Fibroblast of lung (primary cell): ENCODE results near the gene DPP6. TPM values are rescaled to one million over a fixed set of nuclear protein-coding genes. Genes with fewer than 3 reads are reported as not detected.

Experiments used
- DNase-seq, 2 donors: peaks; one replicate each; pipeline versions ENCODE4 v3.0.0 to v3.0.0-alpha.2; 2010; ENCODE audit warnings: low read depth in 2 of 2
- H2AFZ ChIP-seq: 2 replicates; pipeline ENCODE4 v1.5.1; 2012; ENCODE audit warnings: low read length, control low read depth, inconsistent platforms
- H3K27ac ChIP-seq: 2 replicates; pipeline ENCODE4 v1.5.1; 2011; ENCODE audit warnings: low read length, control low read depth; ENCODE audit not compliant: insufficient read depth
- H3K27me3 ChIP-seq: 2 replicates; pipeline ENCODE4 v1.5.1; 2011; ENCODE audit warnings: mild to moderate bottlenecking, low read length; ENCODE audit not compliant: control insufficient read depth, insufficient read depth
- H3K36me3 ChIP-seq: 2 replicates; pipeline ENCODE4 v1.5.1; 2011; ENCODE audit warnings: low read length; ENCODE audit not compliant: control insufficient read depth, insufficient read depth
- H3K4me1 ChIP-seq: 2 replicates; pipeline ENCODE4 v1.5.1; 2011; ENCODE audit warnings: low read length; ENCODE audit not compliant: control insufficient read depth, insufficient read depth; ENCODE audit errors: extremely low read depth
- H3K4me2 ChIP-seq: 2 replicates; pipeline ENCODE4 v1.5.1; 2011; ENCODE audit warnings: low read length, control low read depth; ENCODE audit not compliant: insufficient read depth; ENCODE audit errors: extremely low read depth
- H3K4me3 ChIP-seq, 4 experiments: fragments of 200-600 bp in 1 of 4; sonication (generic) in 1 of 4; replicated peaks in 1 of 4; 2 replicates each; pipeline ENCODE4 v1.5.1; 2011 to 2016; ENCODE audit warnings: low read length in 4 of 4, low read depth in 3 of 4, mild to moderate bottlenecking in 3 of 4, control low read depth in 2 of 4, inconsistent platforms in 1 of 4, mixed read lengths in 1 of 4; ENCODE audit not compliant: insufficient read depth in 1 of 4; ENCODE audit errors: control extremely low read depth in 1 of 4
- H3K79me2 ChIP-seq: 2 replicates; pipeline ENCODE4 v1.5.1; 2012; ENCODE audit warnings: mild to moderate bottlenecking, low read length, inconsistent platforms; ENCODE audit not compliant: control insufficient read depth, insufficient read depth
- H3K9ac ChIP-seq: 2 replicates; pipeline ENCODE4 v1.5.1; 2011; ENCODE audit warnings: mild to moderate bottlenecking, low read length, control low read depth; ENCODE audit not compliant: insufficient read depth
- H3K9me3 ChIP-seq: 2 replicates; pipeline ENCODE4 v1.5.1; 2012; ENCODE audit warnings: low read depth, low read length; ENCODE audit not compliant: control insufficient read depth, insufficient read depth
- H4K20me1 ChIP-seq: 2 replicates; pipeline ENCODE4 v1.5.1; 2011; ENCODE audit warnings: low read length; ENCODE audit not compliant: control insufficient read depth, insufficient read depth; ENCODE audit errors: extremely low read depth
- CTCF ChIP-seq, 2 donors: IDR thresholded peaks in 1 of 2; conservative IDR thresholded peaks in 1 of 2; 1 replicate in 1 of 2; 2 replicates in 1 of 2; pipeline ENCODE4 v1.5.1; 2011 to 2012; ENCODE audit warnings: low read length in 2 of 2, control low read depth in 1 of 2, inconsistent platforms in 1 of 2, low read depth in 1 of 2, mild to moderate bottlenecking in 1 of 2
- EZH2 ChIP-seq: IDR thresholded peaks from 2 replicates; pipeline ENCODE4 v1.5.1; 2012; ENCODE audit warnings: low read length, control low read depth, mild to moderate bottlenecking; ENCODE audit errors: missing control alignments
- polyA plus RNA-seq, 2 donors: library from polyadenylated mRNA; depleted of rRNA in 1 of 2; stranded (reverse) in 1 of 2; unstranded in 1 of 2; fragments of >200 nt; gene quantifications; 2 replicates each; pipeline ENCODE4 v1.2.1, GENCODE V29; 2011 to 2012; ENCODE audit warnings: missing spikeins in 1 of 2
- total RNA-seq: library from RNA; depleted of rRNA; stranded (reverse); fragments of >200 nt; gene quantifications from 2 replicates; pipeline ENCODE4 v1.2.1, GENCODE V29; 2014

DPP6 gene
- total and polyA plus RNA-seq, 2 donors (not counting 1 experiment from before 2014, with no cell fraction given): not detected

GRCh38 chr7:154907651-154908620 is 855.7 kb downstream of the DPP6 start:
- no peak for TF ChIP-seq CTCF (conservative IDR thresholded peaks at IDR 0.05 in 1 of 2, IDR thresholded peaks at IDR 0.05 in 1 of 2; ENCODE audit: low read depth in 1 of 2, low read length in 2 of 2)
- TF ChIP-seq EZH2: no peak
- H3K27me3 ChIP-seq: no peaks in the 10 kb centered on the region
- H3K9me3 ChIP-seq: no peaks in the 10 kb centered on the region
- no peaks in the 10 kb centered on the region for H4K20me1 ChIP-seq
- no peak for DNase-seq
- no peak overlapping the region for H3K4me2 ChIP-seq
- no peaks in the 10 kb centered on the region for H3K4me1 ChIP-seq
- H3K4me3 ChIP-seq: no peak overlapping the region
- no peak overlapping the region for H3K9ac ChIP-seq
- no peak overlapping the region for H3K27ac ChIP-seq
- H3K36me3 ChIP-seq: no peaks in the 10 kb centered on the region
- H2AFZ ChIP-seq: no peak overlapping the region
- H3K79me2 ChIP-seq: no peaks in the 10 kb centered on the region

- H3K9ac ChIP-seq: no peak overlapping the region
- no peaks in the 10 kb centered on the region for H3K4me1 ChIP-seq
- no peak for DNase-seq
- no peaks in the 10 kb centered on the region for H3K79me2 ChIP-seq
- H3K4me3 ChIP-seq: no peak overlapping the region
- no peaks in the 10 kb centered on the region for H3K9me3 ChIP-seq
- no peaks in the 10 kb centered on the region for H3K27me3 ChIP-seq
- H3K27ac ChIP-seq: no peak overlapping the region
- no peaks in the 10 kb centered on the region for H4K20me1 ChIP-seq
- H3K4me2 ChIP-seq: no peak overlapping the region
- H3K36me3 ChIP-seq: no peaks in the 10 kb centered on the region
- TF ChIP-seq EZH2 (no peak), CTCF (conservative IDR thresholded peaks at IDR 0.05 in 1 of 2, IDR thresholded peaks at IDR 0.05 in 1 of 2; ENCODE audit: low read depth in 1 of 2, low read length in 2 of 2) (no peak)
- H2AFZ ChIP-seq: no peak overlapping the region
Measured at GRCh38 chr7:154909241-154910105, 857.3 kb downstream of the DPP6 start.

GRCh38 chr7:154910125-154910524 is 857.9 kb downstream of the DPP6 start:
- DNase-seq: no peak
- H3K79me2 ChIP-seq: no peaks in the 10 kb centered on the region
- no peak for TF ChIP-seq CTCF (conservative IDR thresholded peaks at IDR 0.05 in 1 of 2, IDR thresholded peaks at IDR 0.05 in 1 of 2; ENCODE audit: low read depth in 1 of 2, low read length in 2 of 2)
- no peak for TF ChIP-seq EZH2

More at GRCh38 chr7:154910125-154910524, 857.9 kb downstream of the DPP6 start:
- no peaks in the 10 kb centered on the region for H3K4me1 ChIP-seq
- H3K4me3 ChIP-seq: no peak overlapping the region
- H4K20me1 ChIP-seq: no peaks in the 10 kb centered on the region
- H2AFZ ChIP-seq: no peak overlapping the region
- no peaks in the 10 kb centered on the region for H3K9me3 ChIP-seq
- no peak overlapping the region for H3K9ac ChIP-seq
- no peaks in the 10 kb centered on the region for H3K36me3 ChIP-seq
- no peaks in the 10 kb centered on the region for H3K27me3 ChIP-seq
- H3K4me2 ChIP-seq: no peak overlapping the region
- no peak overlapping the region for H3K27ac ChIP-seq
